Measurements from ENCODE around the gene NBAS. TPM values are rescaled to one million over a fixed set of nuclear protein-coding genes. Genes with fewer than 3 reads are reported as not detected.
"Not testable (repeated sequence)": the region's sequence is repeated elsewhere in the genome, so short reads cannot be mapped to it uniquely, and the experiment has no call there.

NBAS gene
- total and polyA plus RNA-seq, 4 donors: 55.6 to 105 (median 73.0) TPM

- no peak for DNase-seq (ENCODE audit: low read depth in 4 of 6, low spot score in 6 of 6)
- no CpG with 5 or more reads among the region's 1 CpG for WGBS (ENCODE audit: insufficient coverage)
- no peaks in the 10 kb centered on the region for H3K4me1 ChIP-seq (ENCODE audit: control insufficient read depth, insufficient read depth, low read length)
Measured at GRCh38 chr2:15323227-15323626, 237.9 kb downstream of the NBAS start.

DNA sequence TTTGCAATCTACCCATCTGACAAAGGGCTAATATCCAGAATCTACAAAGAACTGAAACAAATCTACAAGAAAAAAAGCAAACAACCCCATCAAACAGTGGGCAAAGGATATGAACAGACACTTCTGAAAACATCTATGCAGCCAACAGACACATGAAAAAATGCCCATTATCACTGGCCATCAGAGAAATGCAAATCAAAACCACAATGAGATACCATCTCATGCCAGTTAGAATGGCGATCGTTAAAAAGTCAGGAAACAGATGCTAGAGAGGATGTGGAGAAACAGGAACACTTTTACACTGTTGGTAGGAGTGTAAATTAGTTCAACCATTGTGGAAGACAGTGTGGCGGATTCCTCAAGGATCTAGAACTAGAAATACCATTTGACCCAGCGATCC, 239.7 kb downstream of the NBAS start:
- not testable (repeated sequence) for H3K27me3 ChIP-seq (ENCODE audit: control insufficient read depth, insufficient read depth, low read length); H3K9me3 ChIP-seq (ENCODE audit: control insufficient read depth, insufficient read depth, low read length); H3K27ac ChIP-seq (ENCODE audit: low read depth, low read length); H3K4me1 ChIP-seq (ENCODE audit: control insufficient read depth, insufficient read depth, low read length); DNase-seq (ENCODE audit: low read depth in 4 of 6, low spot score in 6 of 6); H3K4me3 ChIP-seq (ENCODE audit: low read depth, low read length); H3K36me3 ChIP-seq (ENCODE audit: control insufficient read depth, insufficient read depth, low read length)
- WGBS (ENCODE audit: insufficient coverage): 100% methylated on average over 1 of the region's 4 CpGs

More at GRCh38 chr2:15323227-15323626, 237.9 kb downstream of the NBAS start:
- no peaks in the 10 kb centered on the region for H3K27me3 ChIP-seq (ENCODE audit: control insufficient read depth, insufficient read depth, low read length)
- H3K4me3 ChIP-seq (ENCODE audit: low read depth, low read length): no peak overlapping the region
- H3K9me3 ChIP-seq (ENCODE audit: control insufficient read depth, insufficient read depth, low read length): no peaks in the 10 kb centered on the region
- H3K27ac ChIP-seq (ENCODE audit: low read depth, low read length): no peak overlapping the region
- peaks cover 4% of the 10 kb centered on the region for H3K36me3 ChIP-seq (ENCODE audit: control insufficient read depth, insufficient read depth, low read length)

DNA sequence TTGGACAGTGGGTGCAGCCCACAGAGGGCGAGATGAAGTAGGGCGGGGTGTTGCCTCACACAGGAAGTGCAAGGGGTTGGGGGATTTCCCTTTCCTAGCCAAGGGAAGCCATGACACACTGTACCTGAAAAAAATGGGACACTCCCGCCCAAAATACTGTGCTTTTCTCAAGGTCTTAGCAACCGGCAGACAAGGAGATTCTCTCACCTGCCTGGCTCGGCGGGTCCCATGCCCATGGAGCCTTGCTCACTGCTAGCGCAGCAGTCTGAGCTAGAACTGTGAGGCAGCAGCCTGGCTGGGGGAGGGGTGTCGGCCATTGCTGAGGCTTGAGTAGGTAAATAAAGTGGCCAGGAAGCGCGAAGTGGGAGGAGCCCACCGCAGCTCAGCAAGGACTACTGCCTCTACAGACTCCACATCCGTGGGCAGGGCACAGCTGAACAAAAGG, 244.7 kb downstream of the NBAS start:
- H3K4me1 ChIP-seq (ENCODE audit: control insufficient read depth, insufficient read depth, low read length): no peaks in the 10 kb centered on the region
- H3K27me3 ChIP-seq (ENCODE audit: control insufficient read depth, insufficient read depth, low read length): no peaks in the 10 kb centered on the region
- H3K4me3 ChIP-seq (ENCODE audit: low read depth, low read length): no peak overlapping the region
- H3K9me3 ChIP-seq (ENCODE audit: control insufficient read depth, insufficient read depth, low read length): no peaks in the 10 kb centered on the region
- no peak for DNase-seq (ENCODE audit: low read depth in 4 of 6, low spot score in 6 of 6)
- no peak overlapping the region for H3K27ac ChIP-seq (ENCODE audit: low read depth, low read length)
- 80% methylated on average over 11 of the region's 12 CpGs for WGBS (ENCODE audit: insufficient coverage)
- no peaks in the 10 kb centered on the region for H3K36me3 ChIP-seq (ENCODE audit: control insufficient read depth, insufficient read depth, low read length)

DNA sequence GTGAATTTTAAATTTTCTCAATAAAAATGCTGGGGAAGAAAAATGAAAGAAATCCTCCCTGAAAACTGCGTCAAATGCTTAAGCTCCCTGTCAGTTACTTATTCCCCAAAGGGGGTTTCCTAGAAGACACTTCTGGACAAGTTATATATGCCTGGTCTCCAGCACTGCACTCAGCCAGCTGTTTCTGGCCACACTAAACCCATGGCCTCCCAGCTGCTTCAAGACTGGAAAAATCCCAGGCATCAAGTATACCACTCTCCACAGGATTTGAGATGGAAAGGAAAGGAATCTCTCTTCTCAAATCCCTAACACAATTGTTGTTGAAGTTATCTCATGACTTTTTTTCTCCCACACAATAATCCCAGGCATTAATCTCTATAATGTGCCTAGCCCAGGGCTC, 245.7 kb downstream of the NBAS start:
- Histone ChIP-seq H3K4me1 (ENCODE audit: control insufficient read depth, insufficient read depth, low read length) (no peaks in the 10 kb centered on the region), H3K27me3 (ENCODE audit: control insufficient read depth, insufficient read depth, low read length) (no peaks in the 10 kb centered on the region), H3K9me3 (ENCODE audit: control insufficient read depth, insufficient read depth, low read length) (no peaks in the 10 kb centered on the region), H3K4me3 (ENCODE audit: low read depth, low read length) (no peak overlapping the region), H3K27ac (ENCODE audit: low read depth, low read length) (no peak overlapping the region), H3K36me3 (ENCODE audit: control insufficient read depth, insufficient read depth, low read length) (no peaks in the 10 kb centered on the region)
- WGBS (ENCODE audit: insufficient coverage): no CpG with 5 or more reads among the region's 1 CpG
- DNase-seq (ENCODE audit: low read depth in 4 of 6, low spot score in 6 of 6): no peak

GRCh38 chr2:15313657-15314056, 247.5 kb downstream of the NBAS start:
- no peaks in the 10 kb centered on the region for H3K9me3 ChIP-seq (ENCODE audit: control insufficient read depth, insufficient read depth, low read length)
- no peaks in the 10 kb centered on the region for H3K36me3 ChIP-seq (ENCODE audit: control insufficient read depth, insufficient read depth, low read length)
- no peaks in the 10 kb centered on the region for H3K4me1 ChIP-seq (ENCODE audit: control insufficient read depth, insufficient read depth, low read length)
- no CpG with 5 or more reads among the region's 1 CpG for WGBS (ENCODE audit: insufficient coverage)
- H3K4me3 ChIP-seq (ENCODE audit: low read depth, low read length): no peak overlapping the region
- DNase-seq (ENCODE audit: low read depth in 4 of 6, low spot score in 6 of 6): no peak
- H3K27me3 ChIP-seq (ENCODE audit: control insufficient read depth, insufficient read depth, low read length): no peaks in the 10 kb centered on the region
- no peak overlapping the region for H3K27ac ChIP-seq (ENCODE audit: low read depth, low read length)

DNA sequence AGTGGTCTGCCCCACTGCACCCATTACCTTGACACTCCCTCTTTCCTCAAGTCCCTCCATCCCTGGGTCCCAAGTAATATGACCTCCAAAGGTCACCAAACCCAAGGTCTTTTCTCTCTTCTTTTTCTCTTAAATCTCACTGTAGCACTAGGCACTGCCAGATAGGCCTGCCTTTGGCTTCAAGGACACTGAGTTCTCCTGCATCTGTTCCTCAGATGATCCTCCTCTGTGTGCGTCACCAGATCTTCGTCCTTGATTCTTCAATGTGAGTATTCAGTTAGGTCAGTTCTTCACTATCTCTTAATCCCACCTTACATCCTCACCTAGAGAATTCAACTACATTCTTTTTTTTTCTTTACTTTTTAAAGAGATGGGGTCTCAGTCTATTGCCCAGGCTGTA, 249.2 kb downstream of the NBAS start:
- no peaks in the 10 kb centered on the region for H3K9me3 ChIP-seq (ENCODE audit: control insufficient read depth, insufficient read depth, low read length)
- no peak overlapping the region for H3K27ac ChIP-seq (ENCODE audit: low read depth, low read length)
- no peak overlapping the region for H3K4me3 ChIP-seq (ENCODE audit: low read depth, low read length)
- H3K36me3 ChIP-seq (ENCODE audit: control insufficient read depth, insufficient read depth, low read length): peaks cover 1% of the 10 kb centered on the region
- no CpG with 5 or more reads among the region's 2 CpGs for WGBS (ENCODE audit: insufficient coverage)
- H3K4me1 ChIP-seq (ENCODE audit: control insufficient read depth, insufficient read depth, low read length): no peaks in the 10 kb centered on the region
- no peak for DNase-seq (ENCODE audit: low read depth in 4 of 6, low spot score in 6 of 6)
- H3K27me3 ChIP-seq (ENCODE audit: control insufficient read depth, insufficient read depth, low read length): no peaks in the 10 kb centered on the region

DNA sequence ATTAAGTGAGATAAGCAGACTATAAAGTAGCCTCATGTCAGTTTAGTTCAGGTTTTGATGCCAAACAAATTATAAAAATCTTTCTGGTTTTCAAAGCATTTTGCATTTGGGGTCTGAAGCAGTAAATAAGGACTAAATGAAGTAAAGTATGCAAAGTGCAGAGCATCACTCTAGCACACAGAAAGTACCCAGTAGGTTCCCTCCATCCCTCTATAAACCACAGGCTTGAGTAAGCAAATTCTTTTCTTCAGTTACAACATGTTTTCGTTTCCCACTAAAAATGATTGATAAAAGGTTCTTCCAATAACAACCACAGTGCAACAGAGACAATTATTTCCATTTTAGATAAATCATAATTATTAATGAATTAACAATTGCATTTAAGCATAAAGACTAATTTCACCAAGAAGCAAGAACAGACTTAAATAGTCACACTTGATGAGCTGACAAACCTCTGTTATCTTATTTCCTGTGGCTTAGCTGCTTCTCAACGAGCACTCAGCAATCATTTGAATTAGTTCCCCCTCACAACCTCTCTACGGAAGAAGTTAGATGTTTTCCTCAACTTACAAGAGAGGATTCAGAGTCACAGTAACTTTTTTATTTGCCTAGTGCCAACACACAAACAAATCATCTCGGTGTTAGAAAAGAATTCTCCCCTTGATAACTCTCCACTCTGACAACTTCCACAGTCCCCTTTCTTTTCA, 249.8 kb downstream of the NBAS start:
- Histone ChIP-seq H3K4me1 (ENCODE audit: control insufficient read depth, insufficient read depth, low read length) (no peaks in the 10 kb centered on the region), H3K9me3 (ENCODE audit: control insufficient read depth, insufficient read depth, low read length) (no peaks in the 10 kb centered on the region), H3K27ac (ENCODE audit: low read depth, low read length) (no peak overlapping the region), H3K36me3 (ENCODE audit: control insufficient read depth, insufficient read depth, low read length) (peaks cover 4% of the 10 kb centered on the region), H3K27me3 (ENCODE audit: control insufficient read depth, insufficient read depth, low read length) (no peaks in the 10 kb centered on the region), H3K4me3 (ENCODE audit: low read depth, low read length) (no peak overlapping the region)
- DNase-seq (ENCODE audit: low read depth in 4 of 6, low spot score in 6 of 6): no peak
- 48% methylated on average over 2 of the region's 4 CpGs for WGBS (ENCODE audit: insufficient coverage)

- H3K4me1 ChIP-seq (ENCODE audit: control insufficient read depth, insufficient read depth, low read length): no peaks in the 10 kb centered on the region
- H3K36me3 ChIP-seq (ENCODE audit: control insufficient read depth, insufficient read depth, low read length): peaks cover 4% of the 10 kb centered on the region
- no peaks in the 10 kb centered on the region for H3K9me3 ChIP-seq (ENCODE audit: control insufficient read depth, insufficient read depth, low read length)
- H3K4me3 ChIP-seq (ENCODE audit: low read depth, low read length): no peak overlapping the region
- DNase-seq (ENCODE audit: low read depth in 4 of 6, low spot score in 6 of 6): no peak
- WGBS (ENCODE audit: insufficient coverage): no CpG with 5 or more reads among the region's 2 CpGs
- no peak overlapping the region for H3K27ac ChIP-seq (ENCODE audit: low read depth, low read length)
- H3K27me3 ChIP-seq (ENCODE audit: control insufficient read depth, insufficient read depth, low read length): no peaks in the 10 kb centered on the region
Measured at GRCh38 chr2:15307526-15307925, 253.6 kb downstream of the NBAS start.

DNA sequence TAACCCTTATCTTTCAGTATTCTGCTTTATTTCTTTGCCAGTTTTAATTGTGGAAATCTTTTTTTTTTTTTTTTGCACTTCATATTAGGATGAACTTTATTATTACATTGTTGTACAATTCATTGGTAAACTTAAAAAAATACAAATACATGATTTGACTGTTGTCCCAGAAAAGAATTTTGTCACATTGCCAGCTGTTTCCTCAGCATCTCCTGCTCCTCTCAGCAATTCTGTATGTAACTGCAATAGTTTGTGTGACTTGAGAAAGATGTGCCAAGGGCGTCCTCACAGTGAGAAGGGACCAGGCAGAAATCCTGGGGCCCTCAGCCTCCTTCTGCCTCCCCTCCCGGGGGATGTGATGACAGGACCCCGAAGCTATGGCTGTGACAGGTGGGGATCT, 254.4 kb downstream of the NBAS start:
- Histone ChIP-seq H3K9me3 (ENCODE audit: control insufficient read depth, insufficient read depth, low read length) (no peaks in the 10 kb centered on the region), H3K36me3 (ENCODE audit: control insufficient read depth, insufficient read depth, low read length) (peaks cover 4% of the 10 kb centered on the region), H3K4me1 (ENCODE audit: control insufficient read depth, insufficient read depth, low read length) (no peaks in the 10 kb centered on the region), H3K27ac (ENCODE audit: low read depth, low read length) (no peak overlapping the region), H3K4me3 (ENCODE audit: low read depth, low read length) (no peak overlapping the region), H3K27me3 (ENCODE audit: control insufficient read depth, insufficient read depth, low read length) (no peaks in the 10 kb centered on the region)
- WGBS (ENCODE audit: insufficient coverage): 100% methylated on average over 3 of the region's 3 CpGs
- DNase-seq (ENCODE audit: low read depth in 4 of 6, low spot score in 6 of 6): no peak

DNA sequence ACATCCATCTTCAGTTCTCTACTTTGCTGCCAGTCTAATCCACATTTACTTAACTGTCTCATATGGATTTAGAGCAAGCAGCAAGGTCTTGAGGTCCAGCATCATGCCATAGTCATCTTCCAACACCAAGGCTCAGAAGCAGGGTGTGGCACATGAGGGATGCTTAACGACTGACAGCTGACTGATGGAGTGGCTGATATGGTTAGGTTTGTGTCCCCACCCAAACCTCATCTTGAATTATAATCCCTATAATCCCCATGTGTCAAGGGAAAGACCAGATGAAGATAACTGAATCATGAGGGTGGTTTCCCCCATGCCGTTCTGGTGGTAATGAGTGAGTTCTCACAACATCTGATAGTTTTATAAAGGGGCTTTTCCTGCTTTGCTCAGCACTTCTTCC, 257.3 kb downstream of the NBAS start:
- WGBS (ENCODE audit: insufficient coverage): no CpG with 5 or more reads among the region's 2 CpGs

More for the DNA sequence above, 257.3 kb downstream of the NBAS start:
- no peak overlapping the region for H3K27ac ChIP-seq (ENCODE audit: low read depth, low read length)
- peaks cover 4% of the 10 kb centered on the region for H3K36me3 ChIP-seq (ENCODE audit: control insufficient read depth, insufficient read depth, low read length)
- H3K4me1 ChIP-seq (ENCODE audit: control insufficient read depth, insufficient read depth, low read length): no peaks in the 10 kb centered on the region
- DNase-seq (ENCODE audit: low read depth in 4 of 6, low spot score in 6 of 6): no peak
- no peaks in the 10 kb centered on the region for H3K9me3 ChIP-seq (ENCODE audit: control insufficient read depth, insufficient read depth, low read length)
- no peaks in the 10 kb centered on the region for H3K27me3 ChIP-seq (ENCODE audit: control insufficient read depth, insufficient read depth, low read length)
- H3K4me3 ChIP-seq (ENCODE audit: low read depth, low read length): no peak overlapping the region
